Esophagus muscularis mucosa (tissue), 4 donors: ENCODE measurements around the gene EAF1.

Experiments used
- EP300 ChIP-seq: sonication (generic); formaldehyde crosslinking; IDR thresholded peaks from one replicate; pipeline ENCODE4 v1.6.1; 2017; ENCODE audit warnings: antibody characterized with exemption
- POLR2A ChIP-seq: fragments of 450-650 bp; IDR thresholded peaks from one replicate; pipeline ENCODE4 v1.6.1; 2017; ENCODE audit warnings: antibody characterized with exemption, moderate library complexity, mild to moderate bottlenecking, low read depth
- POLR2AphosphoS5 ChIP-seq, 2 donors: sonication (generic); formaldehyde crosslinking; IDR thresholded peaks; one replicate each; pipeline ENCODE4 v1.6.1; 2017; ENCODE audit warnings: antibody characterized with exemption in 2 of 2
- TF ChIP-seq, protein P1 (sequence below), 3 experiments: fragments of 200-600 bp in 2 of 3; fragments of 450-650 bp in 1 of 3; sonication (generic) in 2 of 3; IDR thresholded peaks; one replicate each; pipeline ENCODE4 v1.5.1; 2017 to 2019; ENCODE audit warnings: antibody characterized with exemption in 3 of 3, mild to moderate bottlenecking in 2 of 3, moderate library complexity in 1 of 3

DNA sequence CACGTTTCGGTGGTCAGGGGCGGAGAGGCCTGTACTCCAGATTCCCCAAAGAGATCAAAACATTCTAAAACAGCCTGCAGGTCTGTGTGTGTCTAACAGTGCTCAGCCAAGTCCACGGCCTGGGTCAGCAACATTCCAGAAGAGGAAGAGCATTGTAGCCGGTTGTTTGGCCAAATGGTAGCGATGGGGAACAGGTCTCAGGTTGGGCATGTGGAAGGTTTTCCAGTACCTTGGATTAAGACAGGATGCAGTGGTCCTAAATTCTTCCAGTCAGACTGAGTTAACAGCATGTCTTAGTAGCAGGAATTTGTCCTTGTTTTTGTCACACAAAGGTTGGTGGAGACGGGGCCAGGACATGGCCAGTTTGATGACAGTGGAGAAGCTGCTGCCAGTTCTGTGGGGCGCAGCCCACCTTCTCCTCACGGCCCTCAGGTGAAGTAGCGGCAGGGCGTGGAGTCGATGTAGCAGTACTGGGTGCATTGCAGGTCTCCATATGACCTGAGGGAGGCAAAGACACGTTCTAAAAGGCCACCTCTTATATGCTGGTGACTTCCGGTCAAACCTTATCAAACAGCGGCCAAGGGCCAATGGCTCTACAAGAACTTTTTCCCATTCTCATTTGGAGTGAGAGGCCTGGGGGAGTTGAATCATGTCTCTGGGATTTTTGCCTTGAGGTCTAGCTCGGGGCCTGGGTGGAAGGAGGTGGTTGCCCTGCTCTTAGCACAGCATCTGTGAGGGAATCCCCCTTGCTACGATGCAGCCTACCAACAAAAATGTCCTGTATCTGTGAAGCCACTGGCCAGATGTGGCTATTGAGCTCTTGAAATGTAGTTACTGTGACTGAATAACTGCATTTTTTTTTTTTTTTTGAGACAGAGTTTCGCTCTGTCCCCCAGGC lies 24.1 kb downstream of the EAF1 start:
- no peak for TF ChIP-seq POLR2A
- TF ChIP-seq EP300 = no peak
- TF ChIP-seq, protein P1, sequence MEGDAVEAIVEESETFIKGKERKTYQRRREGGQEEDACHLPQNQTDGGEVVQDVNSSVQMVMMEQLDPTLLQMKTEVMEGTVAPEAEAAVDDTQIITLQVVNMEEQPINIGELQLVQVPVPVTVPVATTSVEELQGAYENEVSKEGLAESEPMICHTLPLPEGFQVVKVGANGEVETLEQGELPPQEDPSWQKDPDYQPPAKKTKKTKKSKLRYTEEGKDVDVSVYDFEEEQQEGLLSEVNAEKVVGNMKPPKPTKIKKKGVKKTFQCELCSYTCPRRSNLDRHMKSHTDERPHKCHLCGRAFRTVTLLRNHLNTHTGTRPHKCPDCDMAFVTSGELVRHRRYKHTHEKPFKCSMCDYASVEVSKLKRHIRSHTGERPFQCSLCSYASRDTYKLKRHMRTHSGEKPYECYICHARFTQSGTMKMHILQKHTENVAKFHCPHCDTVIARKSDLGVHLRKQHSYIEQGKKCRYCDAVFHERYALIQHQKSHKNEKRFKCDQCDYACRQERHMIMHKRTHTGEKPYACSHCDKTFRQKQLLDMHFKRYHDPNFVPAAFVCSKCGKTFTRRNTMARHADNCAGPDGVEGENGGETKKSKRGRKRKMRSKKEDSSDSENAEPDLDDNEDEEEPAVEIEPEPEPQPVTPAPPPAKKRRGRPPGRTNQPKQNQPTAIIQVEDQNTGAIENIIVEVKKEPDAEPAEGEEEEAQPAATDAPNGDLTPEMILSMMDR (IDR thresholded peaks at IDR 0.05) = no peak
- no peak for TF ChIP-seq POLR2AphosphoS5 (IDR thresholded peaks at IDR 0.05)
